WTC11 (cell line): Measurements from ENCODE around the gene TNKS2. TPM values are rescaled to one million over a fixed set of nuclear protein-coding genes. Genes with fewer than 3 reads are reported as not detected.
"Not testable (repeated sequence)": the region's sequence is repeated elsewhere in the genome, so short reads cannot be mapped to it uniquely, and the experiment has no call there.

ENCODE experiments used
- ATAC-seq: fragments of 200-7000 bp; cut with Tn5 transposase; 2 replicates; pipeline ENCODE4 v1.10.0; 2021; ENCODE audit warnings: mild to moderate bottlenecking, moderate library complexity
- CTCF ChIA-PET: fragments of 300-600 bp; sonication (Branson Sonifier 250); formaldehyde crosslinking; loops from one replicate; lab custom pipeline; 2021; ENCODE audit warnings: antibody characterized with exemption; lab: Charles Lee
- POLR2A ChIA-PET: fragments of 350-600 bp; sonication (Branson Sonifier 250); formaldehyde crosslinking; loops from one replicate; lab custom pipeline; 2021; ENCODE audit warnings: antibody characterized with exemption; lab: Charles Lee
- DNase-seq: peaks from one replicate; pipeline ENCODE4 v3.0.0; 2021; ENCODE audit warnings: low spot score
- H3K27ac Mint-ChIP-seq: 2 replicates; pipeline ENCODE4 v1.8.0; 2021; ENCODE audit warnings: mixed read lengths
- H3K27me3 Mint-ChIP-seq: 2 replicates; pipeline ENCODE4 v1.8.0; 2021; ENCODE audit warnings: low read depth, mild to moderate bottlenecking, moderate library complexity, mixed read lengths
- H3K36me3 Mint-ChIP-seq: 2 replicates; pipeline ENCODE4 v1.8.0; 2021; ENCODE audit warnings: mixed read lengths
- H3K4me1 Mint-ChIP-seq: 2 replicates; pipeline ENCODE4 v1.8.0; 2022; ENCODE audit warnings: mixed read lengths
- H3K4me3 Mint-ChIP-seq: 2 replicates; pipeline ENCODE4 v1.8.0; 2021; ENCODE audit warnings: mild to moderate bottlenecking, moderate library complexity, mixed read lengths
- H3K9me3 Mint-ChIP-seq: 2 replicates; pipeline ENCODE4 v1.8.0; 2021; ENCODE audit warnings: mixed read lengths
- ATF1 ChIP-seq: sonication (generic); formaldehyde crosslinking; IDR thresholded peaks from 2 replicates; pipeline ENCODE4 v1.8.1; 2023; ENCODE audit warnings: mild to moderate bottlenecking, moderate library complexity, missing genetic modification reagents
- CREM ChIP-seq: sonication (generic); formaldehyde crosslinking; IDR thresholded peaks from 2 replicates; pipeline ENCODE4 v1.8.1; 2022; ENCODE audit warnings: mild to moderate bottlenecking, missing genetic modification reagents, moderate library complexity
- ESRRA ChIP-seq: sonication (generic); formaldehyde crosslinking; IDR thresholded peaks from 2 replicates; pipeline ENCODE4 v1.8.1; 2022; ENCODE audit warnings: mild to moderate bottlenecking, missing genetic modification reagents, borderline replicate concordance
- ETV6 ChIP-seq: sonication (generic); formaldehyde crosslinking; IDR thresholded peaks from 2 replicates; pipeline ENCODE4 v1.8.1; 2022; ENCODE audit warnings: mild to moderate bottlenecking, missing genetic modification reagents
- FOXK1 ChIP-seq: sonication (generic); formaldehyde crosslinking; IDR thresholded peaks from 2 replicates; pipeline ENCODE4 v1.8.0; 2022; ENCODE audit warnings: mild to moderate bottlenecking, moderate library complexity, missing genetic modification reagents
- JAZF1 ChIP-seq: fragments of 250-450 bp; sonication (Bioruptor Pico); IDR thresholded peaks from 2 replicates; pipeline ENCODE4 v1.9.0; 2021; ENCODE audit warnings: moderate library complexity, mild to moderate bottlenecking, inconsistent platforms
- NFE2L1 ChIP-seq: sonication (generic); formaldehyde crosslinking; IDR thresholded peaks from 2 replicates; pipeline ENCODE4 v1.8.1; 2023; ENCODE audit warnings: missing genetic modification reagents
- NFYB ChIP-seq: sonication (generic); formaldehyde crosslinking; conservative IDR thresholded peaks from 2 replicates; pipeline ENCODE4 v1.8.0; 2022; ENCODE audit warnings: low read depth, missing genetic modification reagents
- NR3C1 ChIP-seq: sonication (generic); formaldehyde crosslinking; conservative IDR thresholded peaks from 2 replicates; pipeline ENCODE4 v1.8.1; 2023; ENCODE audit warnings: low read depth, mild to moderate bottlenecking, missing genetic modification reagents
- total RNA-seq: library from RNA; stranded (reverse); gene quantifications from 3 replicates; pipeline ENCODE4 v1.2.3, GENCODE V29; 2021
- TF ChIP-seq, protein P1 (sequence below): fragments of 250-450 bp; sonication (Bioruptor Pico); conservative IDR thresholded peaks from 2 replicates; pipeline ENCODE4 v1.9.0; 2021; ENCODE audit warnings: mild to moderate bottlenecking
- TF ChIP-seq, protein P2 (sequence below): sonication (generic); formaldehyde crosslinking; IDR thresholded peaks from 2 replicates; pipeline ENCODE4 v1.8.0; 2022; ENCODE audit warnings: mild to moderate bottlenecking, missing genetic modification reagents
- TF ChIP-seq, protein P3 (sequence below): sonication (generic); formaldehyde crosslinking; IDR thresholded peaks from 2 replicates; pipeline ENCODE4 v1.8.0; 2023; ENCODE audit warnings: mild to moderate bottlenecking, missing genetic modification reagents
- TF ChIP-seq, protein P4 (sequence below): fragments of 250-450 bp; sonication (Bioruptor Pico); IDR thresholded peaks from 2 replicates; pipeline ENCODE4 v1.9.0; 2021; ENCODE audit warnings: moderate library complexity, mild to moderate bottlenecking, inconsistent platforms, borderline replicate concordance
- TF ChIP-seq, protein P5 (sequence below): fragments of 250-450 bp; sonication (Bioruptor Pico); IDR thresholded peaks from 2 replicates; pipeline ENCODE4 v1.9.0; 2021; ENCODE audit warnings: mild to moderate bottlenecking, borderline replicate concordance

The TNKS2 gene
- total RNA-seq, 1 experiment from 2014 or later: 53.5 TPM

DNA sequence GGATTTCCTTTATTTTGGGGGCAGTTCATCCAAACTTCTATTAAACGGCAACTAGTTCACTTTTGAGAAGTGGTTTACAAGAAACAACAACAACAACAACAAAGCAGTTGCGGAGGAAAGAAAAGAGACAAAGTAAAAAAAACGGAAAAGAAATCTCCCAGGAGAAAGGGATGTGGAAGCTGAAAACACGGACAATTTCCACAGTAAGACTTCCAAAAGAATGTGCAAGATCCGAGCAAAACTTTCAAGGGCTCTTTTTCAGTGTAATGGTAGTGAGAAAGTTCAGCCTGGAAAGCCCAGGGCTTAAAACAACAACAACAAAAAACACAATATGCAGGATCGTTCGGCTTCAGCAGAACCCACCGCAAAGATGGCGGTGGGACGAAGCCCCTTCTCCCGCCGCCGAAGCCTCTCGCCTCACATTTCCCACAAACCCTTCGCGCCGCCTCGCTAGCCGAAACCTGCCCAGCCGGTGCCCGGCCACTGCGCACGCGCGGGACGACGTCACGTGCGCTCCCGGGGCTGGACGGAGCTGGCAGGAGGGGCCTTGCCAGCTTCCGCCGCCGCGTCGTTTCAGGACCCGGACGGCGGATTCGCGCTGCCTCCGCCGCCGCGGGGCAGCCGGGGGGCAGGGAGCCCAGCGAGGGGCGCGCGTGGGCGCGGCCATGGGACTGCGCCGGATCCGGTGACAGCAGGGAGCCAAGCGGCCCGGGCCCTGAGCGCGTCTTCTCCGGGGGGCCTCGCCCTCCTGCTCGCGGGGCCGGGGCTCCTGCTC, at the start of gene TNKS2 (continued):
- TF ChIP-seq, protein P1, sequence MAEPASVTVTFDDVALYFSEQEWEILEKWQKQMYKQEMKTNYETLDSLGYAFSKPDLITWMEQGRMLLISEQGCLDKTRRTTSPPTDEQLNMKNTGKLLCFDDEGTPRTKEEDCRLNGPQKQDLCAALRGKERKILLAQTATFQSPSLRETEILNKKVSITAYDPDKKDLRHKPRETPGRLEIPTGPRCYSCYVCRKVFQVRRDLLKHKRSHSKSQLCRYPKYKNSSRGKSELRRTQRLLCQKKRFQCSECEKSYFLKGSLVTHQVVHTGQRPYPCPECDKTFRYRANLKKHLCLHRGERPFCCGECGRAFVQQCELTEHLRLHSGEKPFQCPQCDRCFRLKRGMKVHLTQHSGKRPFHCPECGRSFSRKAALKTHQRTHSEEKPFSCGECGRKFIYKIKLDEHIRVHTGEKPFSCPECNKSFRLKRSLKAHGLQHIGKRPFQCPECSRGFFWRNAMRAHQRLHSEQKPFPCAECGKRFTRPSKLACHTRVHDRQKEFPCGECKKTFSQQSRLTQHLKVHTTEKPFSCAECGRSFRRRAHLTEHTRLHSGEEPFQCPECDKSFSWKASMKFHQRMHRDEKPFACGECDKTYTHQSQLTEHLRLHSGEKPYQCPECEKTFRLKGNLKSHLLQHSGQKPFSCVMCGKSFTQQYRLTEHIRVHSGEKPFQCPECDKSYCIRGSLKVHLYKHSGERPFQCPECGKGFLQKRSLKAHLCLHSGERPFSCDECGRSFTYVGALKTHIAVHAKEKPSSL (CRISPR knock-in tag): no peak
- TF ChIP-seq ATF1 (CRISPR knock-in tag) (no peak), CREM (peak; percentile 73), NFYB (CRISPR knock-in tag) (no peak), ETV6 (CRISPR knock-in tag) (peak; percentile 85; the same call in 1 of the 2 replicates), NR3C1 (peak; percentile 74; the same call in 1 of the 2 replicates), NFE2L1 (no peak), ESRRA (peak; percentile 50; the same call in 1 of the 2 replicates), JAZF1 (CRISPR knock-in tag) (no peak)
- TF ChIP-seq, protein P2, sequence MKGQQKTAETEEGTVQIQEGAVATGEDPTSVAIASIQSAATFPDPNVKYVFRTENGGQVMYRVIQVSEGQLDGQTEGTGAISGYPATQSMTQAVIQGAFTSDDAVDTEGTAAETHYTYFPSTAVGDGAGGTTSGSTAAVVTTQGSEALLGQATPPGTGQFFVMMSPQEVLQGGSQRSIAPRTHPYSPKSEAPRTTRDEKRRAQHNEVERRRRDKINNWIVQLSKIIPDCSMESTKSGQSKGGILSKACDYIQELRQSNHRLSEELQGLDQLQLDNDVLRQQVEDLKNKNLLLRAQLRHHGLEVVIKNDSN (CRISPR knock-in tag): peak; percentile 97
- TF ChIP-seq, protein P3, sequence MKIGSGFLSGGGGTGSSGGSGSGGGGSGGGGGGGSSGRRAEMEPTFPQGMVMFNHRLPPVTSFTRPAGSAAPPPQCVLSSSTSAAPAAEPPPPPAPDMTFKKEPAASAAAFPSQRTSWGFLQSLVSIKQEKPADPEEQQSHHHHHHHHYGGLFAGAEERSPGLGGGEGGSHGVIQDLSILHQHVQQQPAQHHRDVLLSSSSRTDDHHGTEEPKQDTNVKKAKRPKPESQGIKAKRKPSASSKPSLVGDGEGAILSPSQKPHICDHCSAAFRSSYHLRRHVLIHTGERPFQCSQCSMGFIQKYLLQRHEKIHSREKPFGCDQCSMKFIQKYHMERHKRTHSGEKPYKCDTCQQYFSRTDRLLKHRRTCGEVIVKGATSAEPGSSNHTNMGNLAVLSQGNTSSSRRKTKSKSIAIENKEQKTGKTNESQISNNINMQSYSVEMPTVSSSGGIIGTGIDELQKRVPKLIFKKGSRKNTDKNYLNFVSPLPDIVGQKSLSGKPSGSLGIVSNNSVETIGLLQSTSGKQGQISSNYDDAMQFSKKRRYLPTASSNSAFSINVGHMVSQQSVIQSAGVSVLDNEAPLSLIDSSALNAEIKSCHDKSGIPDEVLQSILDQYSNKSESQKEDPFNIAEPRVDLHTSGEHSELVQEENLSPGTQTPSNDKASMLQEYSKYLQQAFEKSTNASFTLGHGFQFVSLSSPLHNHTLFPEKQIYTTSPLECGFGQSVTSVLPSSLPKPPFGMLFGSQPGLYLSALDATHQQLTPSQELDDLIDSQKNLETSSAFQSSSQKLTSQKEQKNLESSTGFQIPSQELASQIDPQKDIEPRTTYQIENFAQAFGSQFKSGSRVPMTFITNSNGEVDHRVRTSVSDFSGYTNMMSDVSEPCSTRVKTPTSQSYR (CRISPR knock-in tag): peak; percentile 73; the same call in 1 of the 2 replicates

DNA sequence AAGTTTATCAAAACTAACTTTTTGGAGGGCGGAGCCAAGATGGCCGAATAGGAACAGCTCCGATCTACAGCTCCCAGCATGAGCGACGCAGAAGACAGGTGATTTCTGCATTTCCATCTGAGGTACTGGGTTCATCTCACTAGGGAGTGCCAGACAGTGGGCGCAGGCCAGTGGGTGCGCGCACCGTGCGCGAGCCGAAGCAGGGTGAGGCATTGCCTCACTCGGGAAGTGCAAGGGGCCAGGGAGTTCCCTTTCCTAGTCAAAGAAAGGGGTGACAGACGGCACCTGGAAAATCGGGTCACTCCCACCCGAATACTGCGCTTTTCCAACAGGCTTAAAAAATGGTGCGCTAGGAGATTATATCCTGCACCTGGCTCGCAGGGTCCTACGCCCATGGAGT, 48.6 kb upstream of the TNKS2 start:
- Mint-ChIP-seq H3K4me3 (peak overlapping the region; percentile 53), H3K4me1 (peaks cover 14% of the 10 kb centered on the region), H3K9me3 (peaks cover 27% of the 10 kb centered on the region), H3K36me3 (peaks cover 22% of the 10 kb centered on the region)
- DNase-seq, ATAC-seq, CTCF ChIA-PET, H3K27ac Mint-ChIP-seq, POLR2A ChIA-PET, H3K27me3 Mint-ChIP-seq: not testable (repeated sequence)

DNA sequence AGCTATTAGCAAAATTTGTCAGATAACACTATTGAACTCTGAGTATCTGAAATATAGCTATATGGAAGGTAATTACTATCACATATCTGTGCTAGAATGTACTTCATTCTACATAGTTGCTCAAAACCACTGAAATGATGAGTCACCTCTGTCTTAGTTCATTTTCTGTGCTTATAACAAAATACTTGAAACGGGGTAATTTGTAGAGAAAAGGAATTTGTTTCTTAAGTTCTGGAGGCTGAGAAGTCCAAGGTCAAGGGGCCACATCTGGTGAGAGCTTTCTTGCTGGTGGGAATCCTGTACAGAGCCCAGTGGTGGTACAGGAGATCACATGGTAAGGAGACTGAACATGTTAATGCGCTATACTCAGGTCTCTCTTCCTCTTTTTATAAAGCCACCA, 41.9 kb upstream of the TNKS2 start:
- DNase-seq (no peak), ATAC-seq (no peak)
- H3K27ac Mint-ChIP-seq: no peak overlapping the region
- no peaks in the 10 kb centered on the region for H3K27me3 Mint-ChIP-seq
- ChIA-PET POLR2A (no interaction called here), CTCF (no interaction called here)
- peaks cover 15% of the 10 kb centered on the region; the same call in 1 of the 2 replicates for H3K36me3 Mint-ChIP-seq
- TF ChIP-seq, protein P4, sequence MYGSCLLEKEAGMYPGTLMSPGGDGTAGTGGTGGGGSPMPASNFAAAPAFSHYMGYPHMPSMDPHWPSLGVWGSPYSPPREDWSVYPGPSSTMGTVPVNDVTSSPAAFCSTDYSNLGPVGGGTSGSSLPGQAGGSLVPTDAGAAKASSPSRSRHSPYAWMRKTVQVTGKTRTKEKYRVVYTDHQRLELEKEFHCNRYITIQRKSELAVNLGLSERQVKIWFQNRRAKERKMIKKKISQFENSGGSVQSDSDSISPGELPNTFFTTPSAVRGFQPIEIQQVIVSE (CRISPR knock-in tag): no peak
- TF ChIP-seq, protein P5, sequence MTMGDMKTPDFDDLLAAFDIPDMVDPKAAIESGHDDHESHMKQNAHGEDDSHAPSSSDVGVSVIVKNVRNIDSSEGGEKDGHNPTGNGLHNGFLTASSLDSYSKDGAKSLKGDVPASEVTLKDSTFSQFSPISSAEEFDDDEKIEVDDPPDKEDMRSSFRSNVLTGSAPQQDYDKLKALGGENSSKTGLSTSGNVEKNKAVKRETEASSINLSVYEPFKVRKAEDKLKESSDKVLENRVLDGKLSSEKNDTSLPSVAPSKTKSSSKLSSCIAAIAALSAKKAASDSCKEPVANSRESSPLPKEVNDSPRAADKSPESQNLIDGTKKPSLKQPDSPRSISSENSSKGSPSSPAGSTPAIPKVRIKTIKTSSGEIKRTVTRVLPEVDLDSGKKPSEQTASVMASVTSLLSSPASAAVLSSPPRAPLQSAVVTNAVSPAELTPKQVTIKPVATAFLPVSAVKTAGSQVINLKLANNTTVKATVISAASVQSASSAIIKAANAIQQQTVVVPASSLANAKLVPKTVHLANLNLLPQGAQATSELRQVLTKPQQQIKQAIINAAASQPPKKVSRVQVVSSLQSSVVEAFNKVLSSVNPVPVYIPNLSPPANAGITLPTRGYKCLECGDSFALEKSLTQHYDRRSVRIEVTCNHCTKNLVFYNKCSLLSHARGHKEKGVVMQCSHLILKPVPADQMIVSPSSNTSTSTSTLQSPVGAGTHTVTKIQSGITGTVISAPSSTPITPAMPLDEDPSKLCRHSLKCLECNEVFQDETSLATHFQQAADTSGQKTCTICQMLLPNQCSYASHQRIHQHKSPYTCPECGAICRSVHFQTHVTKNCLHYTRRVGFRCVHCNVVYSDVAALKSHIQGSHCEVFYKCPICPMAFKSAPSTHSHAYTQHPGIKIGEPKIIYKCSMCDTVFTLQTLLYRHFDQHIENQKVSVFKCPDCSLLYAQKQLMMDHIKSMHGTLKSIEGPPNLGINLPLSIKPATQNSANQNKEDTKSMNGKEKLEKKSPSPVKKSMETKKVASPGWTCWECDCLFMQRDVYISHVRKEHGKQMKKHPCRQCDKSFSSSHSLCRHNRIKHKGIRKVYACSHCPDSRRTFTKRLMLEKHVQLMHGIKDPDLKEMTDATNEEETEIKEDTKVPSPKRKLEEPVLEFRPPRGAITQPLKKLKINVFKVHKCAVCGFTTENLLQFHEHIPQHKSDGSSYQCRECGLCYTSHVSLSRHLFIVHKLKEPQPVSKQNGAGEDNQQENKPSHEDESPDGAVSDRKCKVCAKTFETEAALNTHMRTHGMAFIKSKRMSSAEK: no peak
- TF ChIP-seq FOXK1: no peak
- peaks cover 31% of the 10 kb centered on the region for H3K9me3 Mint-ChIP-seq
- H3K4me1 Mint-ChIP-seq: no peaks in the 10 kb centered on the region; the same call in 1 of the 2 replicates
- no peak overlapping the region for H3K4me3 Mint-ChIP-seq
